SH-SY5Y (cell line): ENCODE data around the gene POU2F1.

Experiments used
- GATA2 ChIP-seq: IDR thresholded peaks from 2 replicates; pipeline ENCODE4 v1.6.1; 2011; ENCODE audit warnings: mild to moderate bottlenecking, low read depth, low read length
- GATA3 ChIP-seq: IDR thresholded peaks from 2 replicates; pipeline ENCODE4 v1.6.1; 2011; ENCODE audit warnings: low read depth, mild to moderate bottlenecking, low read length, moderate library complexity

GRCh38 chr1:167238713-167239112 is 18.0 kb downstream of the POU2F1 start:
- no peak for TF ChIP-seq GATA3
- no peak for TF ChIP-seq GATA2
